K562 (cell line): ENCODE data around the gene TMEM203. TPM values are rescaled to one million over a fixed set of nuclear protein-coding genes. Genes with fewer than 3 reads are reported as not detected.

Experiments
- ATF3 ChIP-seq, 2 experiments: fragments of 450-650 bp in 1 of 2; sonication (generic) in 1 of 2; formaldehyde crosslinking in 1 of 2; IDR thresholded peaks in 1 of 2; conservative IDR thresholded peaks in 1 of 2; 2 replicates each; pipeline versions ENCODE4 v1.6.1 to v1.8.1; 2016 to 2023; ENCODE audit warnings: mild to moderate bottlenecking in 2 of 2, moderate library complexity in 2 of 2, inconsistent platforms in 1 of 2, missing genetic modification reagents in 1 of 2
- CSDE1 ChIP-seq, 2 experiments: fragments of 450-650 bp; IDR thresholded peaks; 2 replicates each; pipeline ENCODE4 v1.6.1; 2016; ENCODE audit warnings: mild to moderate bottlenecking in 1 of 2
- CTCF ChIP-seq, 3 experiments: IDR thresholded peaks in 2 of 3; conservative IDR thresholded peaks in 1 of 3; 2 replicates each; pipeline ENCODE4 v1.5.1; 2011 to 2012; ENCODE audit warnings: low read length in 3 of 3, mild to moderate bottlenecking in 3 of 3, control low read depth in 2 of 3, improper control_type of control experiment in 1 of 3, inconsistent platforms in 1 of 3, low read depth in 1 of 3, mixed read lengths in 1 of 3, moderate library complexity in 1 of 3; ENCODE audit not compliant: insufficient read depth in 2 of 3
- CXXC5 ChIP-seq: fragments of 250-450 bp; sonication (Bioruptor Pico); IDR thresholded peaks from 2 replicates; pipeline ENCODE4 v1.8.0; 2022; ENCODE audit warnings: inconsistent platforms, mild to moderate bottlenecking, moderate library complexity
- DPF2 ChIP-seq: fragments of 450-650 bp; IDR thresholded peaks from 2 replicates; pipeline ENCODE4 v1.6.1; 2016
- SMAD4 ChIP-seq: fragments of 250-450 bp; sonication (Bioruptor Pico); conservative IDR thresholded peaks from 2 replicates; pipeline ENCODE4 v1.8.0; 2021; ENCODE audit warnings: inconsistent platforms, mild to moderate bottlenecking, moderate library complexity
- SNIP1 ChIP-seq: fragments of 450-650 bp; IDR thresholded peaks from 2 replicates; pipeline ENCODE4 v1.7.1; 2017; ENCODE audit warnings: low read depth, mild to moderate bottlenecking
- ZNF589 ChIP-seq: fragments of 200-800 bp; sonication (Bioruptor generic); IDR thresholded peaks from 2 replicates; pipeline ENCODE4 v1.6.1; 2016; ENCODE audit warnings: low read depth, missing genetic modification characterization, missing compliant biosample characterization
- polyA plus RNA-seq, 8 experiments: library from polyadenylated mRNA; depleted of rRNA in 4 of 8; stranded (reverse) in 5 of 8; unstranded in 3 of 8; fragments of >200 nt; fragmentation: Nextera tagmentation in 2 of 8; fragmentation: Illumina TruSeq in 1 of 8; extraction: Ambion mirVana in 2 of 8; extraction: Trizol in 1 of 8; gene quantifications; 2 replicates each; pipeline versions ENCODE4 v1.2.1 to v1.2.3, GENCODE V29; 2011 to 2014; ENCODE audit warnings: inconsistent platforms in 1 of 8, missing spikeins in 1 of 8
- total RNA-seq, 7 experiments: library from RNA; depleted of rRNA in 6 of 7; stranded (reverse); fragments of >200 nt in 6 of 7; fragmentation: Illumina TruSeq in 2 of 7; extraction: Trizol in 2 of 7; gene quantifications; 2 replicates each; pipeline versions ENCODE4 v1.2.1 to v1.2.3, GENCODE V29; 2011 to 2021; ENCODE audit warnings: low replicate concordance in 1 of 7
- TF ChIP-seq, protein P1 (sequence below): sonication (generic); formaldehyde crosslinking; IDR thresholded peaks from 2 replicates; pipeline ENCODE4 v1.8.0; 2022; ENCODE audit warnings: mild to moderate bottlenecking, missing genetic modification reagents, borderline replicate concordance
- TF ChIP-seq, protein P2 (sequence below), 3 experiments: fragments of 200-800 bp in 1 of 3; fragments of 250-450 bp in 1 of 3; fragments of 450-650 bp in 1 of 3; sonication (Bioruptor Pico) in 1 of 3; sonication (Bioruptor generic) in 1 of 3; formaldehyde crosslinking in 1 of 3; IDR thresholded peaks; 2 replicates each; pipeline versions ENCODE4 v1.6.1 to v1.8.0; 2016 to 2022; ENCODE audit warnings: mild to moderate bottlenecking in 2 of 3, missing genetic modification characterization in 2 of 3, missing compliant biosample characterization in 1 of 3, moderate library complexity in 1 of 3
- TF ChIP-seq, protein P3 (sequence below): sonication (generic); formaldehyde crosslinking; IDR thresholded peaks from 2 replicates; pipeline ENCODE4 v1.8.0; 2023; ENCODE audit warnings: mild to moderate bottlenecking, missing genetic modification reagents

The TMEM203 gene
- total and polyA plus RNA-seq, 9 of the 15 experiments (the other 6 are each of a cell fraction or from before 2014, with no cell fraction given), result 8.8 to 59.5 (median 37.6) TPM

DNA sequence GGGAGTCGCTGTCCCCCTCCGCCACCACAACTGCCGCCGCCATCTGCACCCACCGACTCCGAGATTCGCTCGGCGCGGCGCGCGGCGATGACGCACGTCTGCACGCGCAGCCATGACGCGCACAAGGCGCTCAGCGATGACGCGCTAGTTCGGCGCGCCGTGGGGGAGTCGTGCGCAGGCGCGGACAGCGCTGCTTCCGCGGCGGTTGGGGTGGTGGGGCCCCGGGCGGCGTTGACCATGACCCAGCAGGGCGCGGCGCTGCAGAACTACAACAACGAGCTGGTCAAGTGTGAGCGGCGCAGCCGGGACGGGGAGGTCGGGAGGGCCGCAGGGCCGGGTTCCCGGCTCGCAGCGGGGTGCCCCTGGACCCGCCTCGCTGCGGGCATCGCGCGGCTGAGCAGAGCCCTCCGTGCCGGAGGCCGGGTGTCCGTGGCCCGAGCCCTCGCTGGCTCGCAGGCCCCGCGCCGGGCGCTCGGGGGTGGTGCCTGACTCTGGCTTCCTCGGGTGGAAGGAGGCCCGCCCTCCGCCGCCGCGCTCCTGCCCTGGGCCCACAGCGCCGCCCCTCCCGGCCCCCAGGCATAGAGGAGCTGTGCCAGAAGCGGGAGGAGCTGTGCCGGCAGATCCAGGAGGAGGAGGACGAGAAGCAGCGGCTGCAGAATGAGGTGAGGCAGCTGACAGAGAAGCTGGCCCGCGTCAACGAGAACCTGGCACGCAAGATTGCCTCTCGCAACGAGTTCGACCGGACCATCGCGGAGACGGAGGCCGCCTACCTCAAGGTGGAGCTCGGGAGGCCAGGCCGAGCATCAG, 16.8 kb downstream of the TMEM203 start, which contains the start of the genes ANAPC2 and SSNA1 (continued):
- TF ChIP-seq SNIP1, result no peak
- TF ChIP-seq, protein P1, sequence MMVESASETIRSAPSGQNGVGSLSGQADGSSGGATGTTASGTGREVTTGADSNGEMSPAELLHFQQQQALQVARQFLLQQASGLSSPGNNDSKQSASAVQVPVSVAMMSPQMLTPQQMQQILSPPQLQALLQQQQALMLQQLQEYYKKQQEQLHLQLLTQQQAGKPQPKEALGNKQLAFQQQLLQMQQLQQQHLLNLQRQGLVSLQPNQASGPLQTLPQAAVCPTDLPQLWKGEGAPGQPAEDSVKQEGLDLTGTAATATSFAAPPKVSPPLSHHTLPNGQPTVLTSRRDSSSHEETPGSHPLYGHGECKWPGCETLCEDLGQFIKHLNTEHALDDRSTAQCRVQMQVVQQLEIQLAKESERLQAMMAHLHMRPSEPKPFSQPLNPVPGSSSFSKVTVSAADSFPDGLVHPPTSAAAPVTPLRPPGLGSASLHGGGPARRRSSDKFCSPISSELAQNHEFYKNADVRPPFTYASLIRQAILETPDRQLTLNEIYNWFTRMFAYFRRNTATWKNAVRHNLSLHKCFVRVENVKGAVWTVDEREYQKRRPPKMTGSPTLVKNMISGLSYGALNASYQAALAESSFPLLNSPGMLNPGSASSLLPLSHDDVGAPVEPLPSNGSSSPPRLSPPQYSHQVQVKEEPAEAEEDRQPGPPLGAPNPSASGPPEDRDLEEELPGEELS (CRISPR knock-in tag), result no peak
- no peak for TF ChIP-seq ZNF589 (CRISPR knock-in tag)
- TF ChIP-seq, protein P2, sequence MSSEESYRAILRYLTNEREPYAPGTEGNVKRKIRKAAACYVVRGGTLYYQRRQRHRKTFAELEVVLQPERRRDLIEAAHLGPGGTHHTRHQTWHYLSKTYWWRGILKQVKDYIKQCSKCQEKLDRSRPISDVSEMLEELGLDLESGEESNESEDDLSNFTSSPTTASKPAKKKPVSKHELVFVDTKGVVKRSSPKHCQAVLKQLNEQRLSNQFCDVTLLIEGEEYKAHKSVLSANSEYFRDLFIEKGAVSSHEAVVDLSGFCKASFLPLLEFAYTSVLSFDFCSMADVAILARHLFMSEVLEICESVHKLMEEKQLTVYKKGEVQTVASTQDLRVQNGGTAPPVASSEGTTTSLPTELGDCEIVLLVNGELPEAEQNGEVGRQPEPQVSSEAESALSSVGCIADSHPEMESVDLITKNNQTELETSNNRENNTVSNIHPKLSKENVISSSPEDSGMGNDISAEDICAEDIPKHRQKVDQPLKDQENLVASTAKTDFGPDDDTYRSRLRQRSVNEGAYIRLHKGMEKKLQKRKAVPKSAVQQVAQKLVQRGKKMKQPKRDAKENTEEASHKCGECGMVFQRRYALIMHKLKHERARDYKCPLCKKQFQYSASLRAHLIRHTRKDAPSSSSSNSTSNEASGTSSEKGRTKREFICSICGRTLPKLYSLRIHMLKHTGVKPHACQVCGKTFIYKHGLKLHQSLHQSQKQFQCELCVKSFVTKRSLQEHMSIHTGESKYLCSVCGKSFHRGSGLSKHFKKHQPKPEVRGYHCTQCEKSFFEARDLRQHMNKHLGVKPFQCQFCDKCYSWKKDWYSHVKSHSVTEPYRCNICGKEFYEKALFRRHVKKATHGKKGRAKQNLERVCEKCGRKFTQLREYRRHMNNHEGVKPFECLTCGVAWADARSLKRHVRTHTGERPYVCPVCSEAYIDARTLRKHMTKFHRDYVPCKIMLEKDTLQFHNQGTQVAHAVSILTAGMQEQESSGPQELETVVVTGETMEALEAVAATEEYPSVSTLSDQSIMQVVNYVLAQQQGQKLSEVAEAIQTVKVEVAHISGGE (CRISPR knock-in tag; IDR thresholded peaks at IDR 0.05), result peak in 1 of 3 experiments; percentile 72; a peak in 2 of 6 replicates
- TF ChIP-seq SMAD4 (CRISPR knock-in tag), result peak; percentile 68; the same call in 1 of the 2 replicates
- TF ChIP-seq CXXC5 (CRISPR knock-in tag), result peak; percentile 94
- TF ChIP-seq DPF2, result peak; percentile 49; the same call in 1 of the 2 replicates
- TF ChIP-seq CTCF (IDR thresholded peaks at IDR 0.05 in 2 of 3, conservative IDR thresholded peaks at IDR 0.05 in 1 of 3; ENCODE audit: insufficient read depth in 2 of 3, low read depth in 1 of 3, low read length in 3 of 3), result peak; percentile 59 to 91 (median 83)
- TF ChIP-seq CSDE1 (IDR thresholded peaks at IDR 0.05), result peak in 1 of 2 experiments; percentile 98; a peak in 1 of 4 replicates
- peak; percentile 58; the same call in 1 of the 2 replicates for TF ChIP-seq ATF3 (IDR thresholded peaks at IDR 0.05)
- no peak; the same call in 1 of the 2 replicates for TF ChIP-seq ATF3 (CRISPR knock-in tag; conservative IDR thresholded peaks at IDR 0.05)
- TF ChIP-seq, protein P3, sequence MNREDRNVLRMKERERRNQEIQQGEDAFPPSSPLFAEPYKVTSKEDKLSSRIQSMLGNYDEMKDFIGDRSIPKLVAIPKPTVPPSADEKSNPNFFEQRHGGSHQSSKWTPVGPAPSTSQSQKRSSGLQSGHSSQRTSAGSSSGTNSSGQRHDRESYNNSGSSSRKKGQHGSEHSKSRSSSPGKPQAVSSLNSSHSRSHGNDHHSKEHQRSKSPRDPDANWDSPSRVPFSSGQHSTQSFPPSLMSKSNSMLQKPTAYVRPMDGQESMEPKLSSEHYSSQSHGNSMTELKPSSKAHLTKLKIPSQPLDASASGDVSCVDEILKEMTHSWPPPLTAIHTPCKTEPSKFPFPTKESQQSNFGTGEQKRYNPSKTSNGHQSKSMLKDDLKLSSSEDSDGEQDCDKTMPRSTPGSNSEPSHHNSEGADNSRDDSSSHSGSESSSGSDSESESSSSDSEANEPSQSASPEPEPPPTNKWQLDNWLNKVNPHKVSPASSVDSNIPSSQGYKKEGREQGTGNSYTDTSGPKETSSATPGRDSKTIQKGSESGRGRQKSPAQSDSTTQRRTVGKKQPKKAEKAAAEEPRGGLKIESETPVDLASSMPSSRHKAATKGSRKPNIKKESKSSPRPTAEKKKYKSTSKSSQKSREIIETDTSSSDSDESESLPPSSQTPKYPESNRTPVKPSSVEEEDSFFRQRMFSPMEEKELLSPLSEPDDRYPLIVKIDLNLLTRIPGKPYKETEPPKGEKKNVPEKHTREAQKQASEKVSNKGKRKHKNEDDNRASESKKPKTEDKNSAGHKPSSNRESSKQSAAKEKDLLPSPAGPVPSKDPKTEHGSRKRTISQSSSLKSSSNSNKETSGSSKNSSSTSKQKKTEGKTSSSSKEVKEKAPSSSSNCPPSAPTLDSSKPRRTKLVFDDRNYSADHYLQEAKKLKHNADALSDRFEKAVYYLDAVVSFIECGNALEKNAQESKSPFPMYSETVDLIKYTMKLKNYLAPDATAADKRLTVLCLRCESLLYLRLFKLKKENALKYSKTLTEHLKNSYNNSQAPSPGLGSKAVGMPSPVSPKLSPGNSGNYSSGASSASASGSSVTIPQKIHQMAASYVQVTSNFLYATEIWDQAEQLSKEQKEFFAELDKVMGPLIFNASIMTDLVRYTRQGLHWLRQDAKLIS (CRISPR knock-in tag), result peak; percentile 80; the same call in 1 of the 2 replicates
